Tibial artery (tissue), 4 donors: ENCODE measurements around the gene RAB42.
"Not testable (repeated sequence)": the region's sequence is repeated elsewhere in the genome, so short reads cannot be mapped to it uniquely, and the experiment has no call there.

Source experiments
- DNase-seq, 2 donors: peaks; one replicate each; pipeline ENCODE4 v3.0.0-alpha.2; 2019
- H3K27ac ChIP-seq, 2 donors: fragments of 200-600 bp; sonication (generic) in 1 of 2; 1 replicate in 1 of 2; 2 replicates in 1 of 2; pipeline ENCODE4 v1.5.1; 2018 to 2019; ENCODE audit warnings: mild to moderate bottlenecking in 1 of 2
- H3K27me3 ChIP-seq, 2 donors: fragments of 200-600 bp; sonication (generic) in 1 of 2; one replicate each; pipeline versions ENCODE4 v1.5.1 to v1.6.0; 2016 to 2019
- H3K36me3 ChIP-seq, 3 donors: fragments of 200-600 bp; sonication (generic) in 2 of 3; one replicate each; pipeline ENCODE4 v1.5.1; 2016 to 2019; ENCODE audit warnings: mild to moderate bottlenecking in 2 of 3
- H3K4me1 ChIP-seq, 4 donors: fragments of 200-600 bp; sonication (generic) in 2 of 4; 1 replicate in 3 of 4; 2 replicates in 1 of 4; pipeline ENCODE4 v1.5.1; 2016 to 2019
- H3K4me3 ChIP-seq, 2 donors: fragments of 200-600 bp; sonication (generic) in 1 of 2; 1 replicate in 1 of 2; 2 replicates in 1 of 2; pipeline ENCODE4 v1.5.1; 2018 to 2019; ENCODE audit warnings: mild to moderate bottlenecking in 2 of 2
- H3K9me3 ChIP-seq, 3 donors: fragments of 200-600 bp; sonication (generic) in 1 of 3; one replicate each; pipeline ENCODE4 v1.5.1; 2016 to 2019
- CTCF ChIP-seq, 2 experiments: fragments of 200-600 bp in 1 of 2; fragments of 450-650 bp in 1 of 2; IDR thresholded peaks; one replicate each; pipeline ENCODE4 v1.5.1; 2017 to 2019; ENCODE audit warnings: antibody characterized with exemption in 2 of 2, mild to moderate bottlenecking in 1 of 2, moderate library complexity in 1 of 2
- intact Hi-C: fragments of 100-400 bp; cut with DNase I; formaldehyde crosslinking; loops from one replicate; pipeline ENCODE4 v1.15.0; 2023; ENCODE audit warnings: low total_unique reads

Gene RAB42

DNA sequence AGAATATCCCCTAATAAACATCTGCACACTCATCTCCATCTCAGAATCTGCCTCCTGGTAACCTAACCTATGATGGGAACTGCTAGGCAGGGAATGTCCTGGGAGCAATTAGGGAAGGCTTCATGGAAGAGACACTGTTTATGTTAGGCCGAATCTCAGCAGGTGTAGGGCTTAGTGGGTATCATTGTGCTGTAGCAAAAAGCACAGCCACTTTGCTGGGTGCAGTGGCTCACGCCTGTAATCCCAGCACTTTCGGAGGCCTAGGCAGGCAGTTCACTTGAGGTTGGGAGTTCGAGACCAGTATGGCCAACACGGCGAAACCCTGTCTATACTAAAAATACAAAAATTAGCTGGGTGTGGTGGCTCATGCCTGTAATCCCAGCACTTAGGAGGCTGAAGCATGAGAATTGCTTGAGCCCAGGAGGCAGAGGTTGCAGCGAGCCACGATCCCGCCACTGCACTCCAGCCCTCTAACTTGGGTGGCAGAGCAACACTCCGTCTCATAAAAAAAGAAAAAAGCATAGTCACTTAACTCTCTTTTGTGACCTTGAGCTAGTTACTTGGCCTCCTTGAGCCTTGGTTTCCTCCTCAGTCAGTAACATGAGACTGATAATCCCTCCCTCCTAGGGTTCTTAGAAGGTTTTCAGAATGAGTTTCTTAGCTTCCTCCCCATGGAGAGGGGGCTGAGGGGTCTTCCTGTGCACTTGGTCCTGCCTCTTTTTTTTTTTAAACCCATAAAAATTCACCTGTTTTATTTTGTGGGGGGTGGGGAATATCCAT is 3.5 kb downstream of the RAB42 start:
- Histone ChIP-seq H3K4me1 (peaks cover 0 to 15% (median 8%) of the 10 kb centered on the region in 4 donors), H3K4me3 (no peak overlapping the region), H3K9me3 (no peaks in the 10 kb centered on the region), H3K36me3 (peaks cover 0 to 7% (median 0%) of the 10 kb centered on the region in 3 donors), H3K27ac (no peak overlapping the region), H3K27me3 (no peaks in the 10 kb centered on the region)
- TF ChIP-seq CTCF (IDR thresholded peaks at IDR 0.05): no peak
- DNase-seq: no peak
- intact Hi-C loops: no loop called here

DNA sequence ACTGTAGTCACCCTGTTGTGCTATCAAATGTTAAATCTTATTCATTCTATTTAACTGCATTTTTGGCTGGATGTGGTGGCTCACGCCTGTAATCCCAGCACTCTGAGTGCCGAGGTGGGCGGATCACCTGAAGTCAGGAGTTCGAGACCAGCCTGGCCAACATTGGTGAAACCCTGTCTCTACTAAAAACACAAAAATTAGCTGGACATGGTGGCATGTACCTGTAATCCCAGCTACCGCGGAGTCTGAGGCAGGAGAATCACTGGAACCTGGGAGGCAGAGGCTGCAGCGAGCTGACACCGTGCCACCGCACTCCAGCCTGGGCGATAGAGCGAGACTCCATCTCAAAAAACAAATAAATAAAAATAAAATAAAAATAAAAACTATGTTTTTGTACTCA is 4.2 kb downstream of the RAB42 start:
- H3K4me3 ChIP-seq, H3K27ac ChIP-seq, H3K36me3 ChIP-seq, H3K27me3 ChIP-seq, intact Hi-C loops, DNase-seq, H3K9me3 ChIP-seq: not testable (repeated sequence)
- peaks cover 0 to 16% (median 8%) of the 10 kb centered on the region in 4 donors for H3K4me1 ChIP-seq

DNA sequence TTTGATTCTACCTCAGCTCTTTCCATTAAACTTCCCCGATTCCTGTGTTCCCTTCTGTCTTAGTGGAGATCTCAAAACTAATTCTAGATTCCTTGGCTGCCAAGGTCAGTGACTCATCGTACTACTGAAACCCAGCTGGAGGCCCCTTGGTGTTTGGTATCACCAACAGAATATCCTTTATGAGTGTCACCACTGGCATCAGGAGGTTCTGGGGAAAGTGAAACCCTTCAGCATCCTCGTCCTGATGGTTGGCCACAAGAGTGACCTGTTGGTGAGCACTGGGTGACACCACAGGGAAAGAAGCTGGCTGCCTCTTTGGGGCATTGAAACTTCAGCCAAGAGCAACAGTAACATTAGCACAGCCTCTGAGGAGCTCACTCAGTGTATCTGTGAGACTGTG is 9.6 kb downstream of the RAB42 start:
- peak overlapping the region; percentile 38 to 44 for H3K27ac ChIP-seq
- H3K4me1 ChIP-seq: peaks cover 0 to 13% (median 5%) of the 10 kb centered on the region in 4 donors
- no peak overlapping the region for H3K4me3 ChIP-seq
- TF ChIP-seq CTCF (IDR thresholded peaks at IDR 0.05): no peak
- peak in 1 of 2 donors; percentile 25 for DNase-seq
- H3K9me3 ChIP-seq: no peaks in the 10 kb centered on the region
- H3K27me3 ChIP-seq: no peaks in the 10 kb centered on the region
- intact Hi-C loops: loop anchor here (2.0 to 10.0 kb wide), 2 partner anchors 81 to 207 kb away; no protein-coding TSS in a partner anchor
- peaks cover 27 to 52% (median 34%) of the 10 kb centered on the region in 3 donors for H3K36me3 ChIP-seq

DNA sequence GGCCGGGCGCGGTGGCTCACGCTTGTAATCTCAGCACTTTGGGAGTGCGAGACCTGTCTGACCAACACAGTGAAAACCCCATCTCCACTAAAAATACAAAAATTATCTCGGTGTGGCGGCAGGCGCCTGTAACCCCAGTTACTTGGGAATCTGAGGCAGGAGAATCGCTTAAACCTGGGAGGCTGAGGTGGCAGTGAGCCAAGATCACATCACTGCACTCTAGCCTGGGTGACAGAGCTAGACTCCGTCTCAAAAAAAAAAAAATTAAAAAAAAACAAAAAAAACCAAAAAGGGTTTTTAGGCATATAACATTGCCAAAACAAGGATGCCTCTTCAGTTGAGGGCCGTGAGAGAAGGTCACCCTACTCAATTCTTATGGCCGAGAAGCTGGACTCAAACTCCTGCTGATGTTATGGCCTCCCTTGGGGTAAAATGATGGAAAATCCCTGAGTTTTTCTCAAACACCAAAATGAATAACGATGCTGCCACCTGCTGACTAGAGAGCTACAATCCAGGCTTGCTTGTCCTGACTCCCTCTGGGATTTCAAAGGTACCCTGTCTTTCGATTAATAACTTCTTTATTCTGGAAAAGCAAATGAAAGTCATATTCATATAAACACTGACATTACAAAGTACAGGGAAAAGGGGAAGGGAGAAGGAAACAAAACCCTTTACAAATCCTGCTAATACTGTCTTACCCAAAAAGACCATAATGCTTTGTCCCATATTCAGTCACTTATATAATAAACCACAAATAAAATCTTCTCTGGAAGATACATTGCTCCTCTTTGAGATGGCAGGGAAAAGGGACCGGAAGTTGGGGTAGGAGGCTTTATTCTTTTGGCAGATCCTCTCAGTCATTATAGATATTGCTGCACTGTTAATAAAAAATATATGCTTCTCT is 10.7 kb downstream of the RAB42 start:
- peaks cover 27 to 63% (median 44%) of the 10 kb centered on the region in 3 donors for H3K36me3 ChIP-seq
- intact Hi-C loops: loop anchor here (10.0 kb wide), 1 partner anchor 208 kb away; no protein-coding TSS in a partner anchor
- H3K9me3 ChIP-seq: no peaks in the 10 kb centered on the region
- peaks cover 0 to 13% (median 5%) of the 10 kb centered on the region in 4 donors for H3K4me1 ChIP-seq
- H3K27me3 ChIP-seq: no peaks in the 10 kb centered on the region
- peak; percentile 63 to 72 for DNase-seq
- peak overlapping the region; percentile 38 to 44 for H3K27ac ChIP-seq
- H3K4me3 ChIP-seq: no peak overlapping the region
- TF ChIP-seq CTCF (IDR thresholded peaks at IDR 0.05): peak; percentile 61 to 77

GRCh38 chr1:28604411-28604810 is 12.3 kb downstream of the RAB42 start:
- no peak overlapping the region for H3K27ac ChIP-seq
- intact Hi-C loops: loop anchor here (10.0 kb wide), 1 partner anchor 210 kb away; no protein-coding TSS in a partner anchor
- peaks cover 34 to 79% (median 46%) of the 10 kb centered on the region in 3 donors for H3K36me3 ChIP-seq
- no peak for TF ChIP-seq CTCF (IDR thresholded peaks at IDR 0.05)
- no peaks in the 10 kb centered on the region for H3K27me3 ChIP-seq
- no peak overlapping the region for H3K4me3 ChIP-seq
- no peak for DNase-seq
- no peaks in the 10 kb centered on the region for H3K9me3 ChIP-seq
- H3K4me1 ChIP-seq: peaks cover 0 to 13% (median 5%) of the 10 kb centered on the region in 4 donors
